Transverse colon (tissue), 4 donors: ENCODE data around the gene LHFPL3. TPM values are rescaled to one million over a fixed set of nuclear protein-coding genes. Genes with fewer than 3 reads are reported as not detected.

Experiments used
- DNase-seq: peaks from one replicate; pipeline ENCODE4 v3.0.0-alpha.2; 2019
- H3K27ac ChIP-seq, 4 donors: fragments of 200-600 bp; sonication (generic); 2 replicates each; pipeline ENCODE4 v1.5.1; 2016 to 2018; ENCODE audit warnings: inconsistent platforms in 4 of 4
- H3K27me3 ChIP-seq: fragments of 200-600 bp; sonication (generic); 2 replicates; pipeline ENCODE4 v1.5.1; 2017; ENCODE audit warnings: inconsistent platforms
- H3K36me3 ChIP-seq, 4 donors: fragments of 200-600 bp; sonication (generic); 2 replicates each; pipeline ENCODE4 v1.5.1; 2017 to 2019; ENCODE audit warnings: inconsistent platforms in 4 of 4
- H3K4me1 ChIP-seq, 4 donors: fragments of 200-600 bp; sonication (generic); 2 replicates each; pipeline ENCODE4 v1.5.1; 2017 to 2020; ENCODE audit warnings: inconsistent platforms in 4 of 4
- H3K4me3 ChIP-seq, 4 donors: fragments of 200-600 bp; sonication (generic); 1 replicate in 1 of 4; 2 replicates in 3 of 4; pipeline versions ENCODE4 v1.5.1 to v1.6.1; 2017 to 2019; ENCODE audit warnings: inconsistent platforms in 4 of 4
- H3K9me3 ChIP-seq, 2 donors: fragments of 200-600 bp; sonication (generic); 2 replicates each; pipeline ENCODE4 v1.5.1; 2017 to 2019; ENCODE audit warnings: inconsistent platforms in 2 of 2
- EP300 ChIP-seq: sonication (generic); formaldehyde crosslinking; IDR thresholded peaks from one replicate; pipeline ENCODE4 v1.6.1; 2017; ENCODE audit warnings: antibody characterized with exemption, low read depth
- POLR2A ChIP-seq: fragments of 450-650 bp; IDR thresholded peaks from one replicate; pipeline ENCODE4 v1.6.1; 2016; ENCODE audit warnings: antibody characterized with exemption, mild to moderate bottlenecking, moderate library complexity
- POLR2AphosphoS5 ChIP-seq, 3 donors: sonication (generic); formaldehyde crosslinking; IDR thresholded peaks; one replicate each; pipeline ENCODE4 v1.6.1; 2016; ENCODE audit warnings: antibody characterized with exemption in 3 of 3
- WGBS, 2 donors: methylation state at CpG; one replicate each; pipeline ENCODE4 v1.1.5; 2018; ENCODE audit warnings: low coverage in 1 of 2; 5-methylcytosine and 5-hydroxymethylcytosine counted together
- in situ Hi-C, 4 donors: fragments of 200-750 bp; cut with MboI; loops; one replicate each; pipeline versions ENCODE4 v1.15.0 to v1.15.1; 2017; ENCODE audit warnings: low sequenced_read_pairs in 3 of 4, low pct_ligation_motif_present in 1 of 4, low pct_unique_long_range_greater_than_20kb in 1 of 4
- intact Hi-C: fragments of 100-400 bp; cut with DNase I; formaldehyde crosslinking; loops from one replicate; pipeline ENCODE4 v1.15.1; 2023; ENCODE audit warnings: low total_unique reads
- total RNA-seq, 4 donors: library from RNA; depleted of rRNA; stranded (reverse); fragments of >200 nt; gene quantifications; one replicate each; pipeline ENCODE4 v1.1.0, GENCODE V29; 2016
- TF ChIP-seq, protein P1 (sequence below), 5 experiments: fragments of 200-600 bp in 3 of 5; fragments of 450-650 bp in 2 of 5; sonication (generic) in 3 of 5; IDR thresholded peaks; 1 replicate in 2 of 5; 2 replicates in 3 of 5; pipeline ENCODE4 v1.5.1; 2016 to 2017; ENCODE audit warnings: antibody characterized with exemption in 5 of 5, inconsistent platforms in 3 of 5, mild to moderate bottlenecking in 2 of 5, moderate library complexity in 1 of 5

Gene LHFPL3
- total RNA-seq, 4 donors from 2014 or later: 0.27 to 0.80 (median 0.32) TPM; not detected in 1

DNA sequence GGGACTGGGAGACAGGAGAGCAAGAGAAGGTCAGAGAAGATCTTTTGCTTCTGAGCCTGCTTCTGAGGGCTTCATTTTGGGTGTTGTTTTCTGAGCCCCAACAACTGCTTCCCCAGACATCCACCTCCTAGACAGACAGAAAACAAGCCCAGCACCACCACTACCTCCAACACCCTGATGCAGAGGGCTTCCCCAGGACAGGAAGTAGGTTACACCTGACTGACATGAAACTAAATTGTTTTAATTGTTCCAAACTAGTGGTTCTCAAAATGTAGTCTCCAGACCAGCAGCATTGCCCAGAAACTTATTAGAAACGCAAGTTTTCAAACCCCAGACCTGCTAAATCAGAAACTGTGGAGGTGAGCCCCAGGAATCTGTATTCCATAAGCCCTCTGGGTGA is 522.0 kb downstream of the LHFPL3 start:
- TF ChIP-seq POLR2A (no peak), POLR2AphosphoS5 (IDR thresholded peaks at IDR 0.05) (no peak), EP300 (no peak)
- TF ChIP-seq, protein P1, sequence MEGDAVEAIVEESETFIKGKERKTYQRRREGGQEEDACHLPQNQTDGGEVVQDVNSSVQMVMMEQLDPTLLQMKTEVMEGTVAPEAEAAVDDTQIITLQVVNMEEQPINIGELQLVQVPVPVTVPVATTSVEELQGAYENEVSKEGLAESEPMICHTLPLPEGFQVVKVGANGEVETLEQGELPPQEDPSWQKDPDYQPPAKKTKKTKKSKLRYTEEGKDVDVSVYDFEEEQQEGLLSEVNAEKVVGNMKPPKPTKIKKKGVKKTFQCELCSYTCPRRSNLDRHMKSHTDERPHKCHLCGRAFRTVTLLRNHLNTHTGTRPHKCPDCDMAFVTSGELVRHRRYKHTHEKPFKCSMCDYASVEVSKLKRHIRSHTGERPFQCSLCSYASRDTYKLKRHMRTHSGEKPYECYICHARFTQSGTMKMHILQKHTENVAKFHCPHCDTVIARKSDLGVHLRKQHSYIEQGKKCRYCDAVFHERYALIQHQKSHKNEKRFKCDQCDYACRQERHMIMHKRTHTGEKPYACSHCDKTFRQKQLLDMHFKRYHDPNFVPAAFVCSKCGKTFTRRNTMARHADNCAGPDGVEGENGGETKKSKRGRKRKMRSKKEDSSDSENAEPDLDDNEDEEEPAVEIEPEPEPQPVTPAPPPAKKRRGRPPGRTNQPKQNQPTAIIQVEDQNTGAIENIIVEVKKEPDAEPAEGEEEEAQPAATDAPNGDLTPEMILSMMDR (IDR thresholded peaks at IDR 0.05): no peak
- Histone ChIP-seq H3K36me3 (no peaks in the 10 kb centered on the region), H3K27ac (no peak overlapping the region), H3K4me3 (no peak overlapping the region), H3K4me1 (no peaks in the 10 kb centered on the region), H3K27me3 (no peaks in the 10 kb centered on the region), H3K9me3 (no peaks in the 10 kb centered on the region)
- DNase-seq: no peak
- intact Hi-C loops: no loop called here
- in situ Hi-C loops: loop anchor here in 1 of 4 donors (25.0 kb wide), 1 partner anchor 588 kb away; no protein-coding TSS in a partner anchor
- WGBS, 2 donors: 59% methylated on average over 1 of the region's 1 CpG; no CpG with 5 or more reads in 1 of the 2 donors

GRCh38 chr7:104851268-104851667 is 522.9 kb downstream of the LHFPL3 start:
- DNase-seq: no peak
- Histone ChIP-seq H3K4me3 (no peak overlapping the region), H3K36me3 (no peaks in the 10 kb centered on the region), H3K4me1 (no peaks in the 10 kb centered on the region), H3K27ac (no peak overlapping the region), H3K27me3 (no peaks in the 10 kb centered on the region), H3K9me3 (no peaks in the 10 kb centered on the region)
- in situ Hi-C loops: loop anchor here in 1 of 4 donors (25.0 kb wide), 1 partner anchor 589 kb away; no protein-coding TSS in a partner anchor
- intact Hi-C loops: no loop called here
- TF ChIP-seq, protein P1 (IDR thresholded peaks at IDR 0.05): no peak
- no peak for TF ChIP-seq POLR2AphosphoS5 (IDR thresholded peaks at IDR 0.05)
- no peak for TF ChIP-seq POLR2A
- no peak for TF ChIP-seq EP300
- WGBS, 2 donors: 93 to 95% methylated on average over 2 of the region's 2 CpGs

GRCh38 chr7:104852386-104852785 is 524.0 kb downstream of the LHFPL3 start:
- Histone ChIP-seq H3K9me3 (no peaks in the 10 kb centered on the region), H3K36me3 (no peaks in the 10 kb centered on the region), H3K4me3 (no peak overlapping the region), H3K27me3 (no peaks in the 10 kb centered on the region), H3K27ac (no peak overlapping the region), H3K4me1 (no peaks in the 10 kb centered on the region)
- in situ Hi-C loops: loop anchor here in 1 of 4 donors (25.0 kb wide), 1 partner anchor 590 kb away; no protein-coding TSS in a partner anchor
- WGBS, 2 donors: 75% methylated on average over 1 of the region's 1 CpG; no CpG with 5 or more reads in 1 of the 2 donors
- TF ChIP-seq POLR2AphosphoS5 (IDR thresholded peaks at IDR 0.05) (no peak), POLR2A (no peak), EP300 (no peak)
- TF ChIP-seq, protein P1 (IDR thresholded peaks at IDR 0.05): no peak
- intact Hi-C loops: no loop called here
- no peak for DNase-seq

DNA sequence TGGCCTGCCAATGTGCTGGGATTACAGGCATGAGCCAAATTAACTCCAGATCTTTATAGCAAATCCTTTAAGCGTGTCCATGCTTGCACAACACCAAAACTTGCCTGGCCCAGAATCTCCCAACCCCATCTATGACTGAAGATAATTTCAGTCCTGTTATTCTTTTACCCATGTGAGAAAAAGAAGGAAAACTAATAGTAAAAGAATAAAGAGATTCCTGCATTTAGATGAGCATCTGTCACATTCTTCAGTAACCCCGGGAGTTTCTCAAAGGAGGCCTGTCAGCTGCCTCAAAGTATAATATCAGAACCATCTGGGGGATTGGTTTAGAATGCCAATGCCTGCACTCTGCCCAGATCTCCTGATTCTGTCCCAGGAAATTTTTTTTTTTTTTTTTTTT is 527.5 kb downstream of the LHFPL3 start:
- TF ChIP-seq POLR2AphosphoS5 (IDR thresholded peaks at IDR 0.05) (no peak), EP300 (no peak), POLR2A (no peak)
- TF ChIP-seq, protein P1 (IDR thresholded peaks at IDR 0.05): no peak
- Histone ChIP-seq H3K4me3 (no peak overlapping the region), H3K27ac (no peak overlapping the region), H3K9me3 (no peaks in the 10 kb centered on the region), H3K27me3 (no peaks in the 10 kb centered on the region), H3K4me1 (no peaks in the 10 kb centered on the region), H3K36me3 (no peaks in the 10 kb centered on the region)
- in situ Hi-C loops: loop anchor here in 1 of 4 donors (25.0 kb wide), 1 partner anchor 594 kb away; no protein-coding TSS in a partner anchor
- intact Hi-C loops: no loop called here
- DNase-seq: no peak
- 63 to 87% methylated on average over 1 to 2 of the region's 2 CpGs for WGBS, 2 donors
